ENCODE results near the gene TPRX2.
"Not testable (repeated sequence)": the region's sequence is repeated elsewhere in the genome, so short reads cannot be mapped to it uniquely, and the experiment has no call there.

GRCh38 chr19:47879385-47879784 lies 20.4 kb downstream of the TPRX2 start:
- not testable (repeated sequence) for TF ChIP-seq POLR2A (IDR thresholded peaks at IDR 0.05)
- TF ChIP-seq, protein P1, sequence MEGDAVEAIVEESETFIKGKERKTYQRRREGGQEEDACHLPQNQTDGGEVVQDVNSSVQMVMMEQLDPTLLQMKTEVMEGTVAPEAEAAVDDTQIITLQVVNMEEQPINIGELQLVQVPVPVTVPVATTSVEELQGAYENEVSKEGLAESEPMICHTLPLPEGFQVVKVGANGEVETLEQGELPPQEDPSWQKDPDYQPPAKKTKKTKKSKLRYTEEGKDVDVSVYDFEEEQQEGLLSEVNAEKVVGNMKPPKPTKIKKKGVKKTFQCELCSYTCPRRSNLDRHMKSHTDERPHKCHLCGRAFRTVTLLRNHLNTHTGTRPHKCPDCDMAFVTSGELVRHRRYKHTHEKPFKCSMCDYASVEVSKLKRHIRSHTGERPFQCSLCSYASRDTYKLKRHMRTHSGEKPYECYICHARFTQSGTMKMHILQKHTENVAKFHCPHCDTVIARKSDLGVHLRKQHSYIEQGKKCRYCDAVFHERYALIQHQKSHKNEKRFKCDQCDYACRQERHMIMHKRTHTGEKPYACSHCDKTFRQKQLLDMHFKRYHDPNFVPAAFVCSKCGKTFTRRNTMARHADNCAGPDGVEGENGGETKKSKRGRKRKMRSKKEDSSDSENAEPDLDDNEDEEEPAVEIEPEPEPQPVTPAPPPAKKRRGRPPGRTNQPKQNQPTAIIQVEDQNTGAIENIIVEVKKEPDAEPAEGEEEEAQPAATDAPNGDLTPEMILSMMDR (IDR thresholded peaks at IDR 0.05), result not testable (repeated sequence)
